Measurements from ENCODE around the gene PFKFB2.

Gene PFKFB2

DNA sequence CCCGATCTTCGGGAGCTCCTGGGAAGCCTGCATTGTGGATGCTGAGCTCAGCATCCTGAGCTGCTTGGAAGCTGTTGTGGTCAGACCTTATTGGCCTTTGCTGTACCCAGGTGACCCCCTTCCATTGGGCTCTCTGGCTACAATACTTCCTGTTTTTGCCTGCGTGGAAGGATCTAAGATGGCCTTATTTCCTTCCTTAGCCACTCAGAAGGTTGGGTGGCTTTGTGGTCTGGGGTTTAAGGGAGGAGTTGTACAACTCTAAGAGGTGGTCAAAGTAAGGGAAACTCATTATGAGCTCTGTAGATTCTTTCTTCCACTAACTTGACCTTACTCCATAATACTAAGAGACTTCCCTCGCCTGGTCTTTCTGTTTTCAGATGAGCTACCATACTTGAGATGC lies 17.7 kb downstream of the PFKFB2 start:
- Histone ChIP-seq H3K9ac (ENCODE audit: low read length) (no peak overlapping the region), H3F3A (ENCODE audit: insufficient read depth, low read length) (no peaks in the 10 kb centered on the region), H2AFZ (ENCODE audit: low read length) (no peak overlapping the region), H3K4me1 (ENCODE audit: low read length) (peaks cover 3% of the 10 kb centered on the region; the same call in 1 of the 2 replicates), H3K27me3 (replicated peaks; ENCODE audit: insufficient read depth, low read length) (no peaks in the 10 kb centered on the region), H3K4me2 (ENCODE audit: low read depth, low read length) (no peak overlapping the region), H3K4me3 (ENCODE audit: low read length) (no peak overlapping the region), H3K27ac (ENCODE audit: low read length) (no peak overlapping the region), H3K9me2 (replicated peaks; ENCODE audit: insufficient read depth, low read length) (no peaks in the 10 kb centered on the region), H3K36me3 (replicated peaks; ENCODE audit: insufficient read depth, low read length) (no peaks in the 10 kb centered on the region), H3K79me2 (ENCODE audit: low read length) (no peaks in the 10 kb centered on the region), H4K20me1 (ENCODE audit: insufficient read depth, low read length) (no peaks in the 10 kb centered on the region), H3K9me3 (replicated peaks; ENCODE audit: insufficient read depth, low read length) (no peaks in the 10 kb centered on the region)
- no peak for DNase-seq
- TF ChIP-seq EZH2phosphoT487 (IDR thresholded peaks at IDR 0.05; ENCODE audit: low read length) (no peak), EZH2 (optimal IDR thresholded peaks at IDR 0.05; ENCODE audit: low read depth, low read length) (no peak), CTCF (IDR thresholded peaks at IDR 0.05; ENCODE audit: low read length) (no peak)

DNA sequence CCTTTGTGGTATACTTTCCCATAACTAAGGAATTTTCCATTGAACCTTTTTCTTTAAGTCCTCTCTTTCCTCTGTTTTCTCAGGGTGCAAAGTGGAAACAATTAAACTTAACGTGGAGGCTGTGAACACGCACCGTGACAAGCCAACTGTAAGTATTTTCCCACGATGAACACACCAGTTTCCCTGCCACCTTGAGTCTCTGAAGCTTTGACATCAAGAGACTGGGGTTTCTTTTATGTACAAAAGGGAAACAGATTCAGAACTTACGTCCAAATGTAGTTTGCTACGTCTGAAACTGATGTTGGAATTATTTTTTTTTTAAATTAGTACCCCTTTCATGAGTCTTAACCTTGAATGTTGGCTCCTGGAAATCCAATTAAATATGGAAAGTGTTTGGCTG lies 18.4 kb downstream of the PFKFB2 start:
- no peak overlapping the region for H2AFZ ChIP-seq (ENCODE audit: low read length)
- H4K20me1 ChIP-seq (ENCODE audit: insufficient read depth, low read length), result no peaks in the 10 kb centered on the region
- H3K27me3 ChIP-seq (replicated peaks; ENCODE audit: insufficient read depth, low read length), result no peaks in the 10 kb centered on the region
- DNase-seq, result no peak
- no peak overlapping the region for H3K27ac ChIP-seq (ENCODE audit: low read length)
- no peaks in the 10 kb centered on the region for H3K79me2 ChIP-seq (ENCODE audit: low read length)
- H3K4me3 ChIP-seq (ENCODE audit: low read length), result no peak overlapping the region
- H3K9me2 ChIP-seq (replicated peaks; ENCODE audit: insufficient read depth, low read length), result no peaks in the 10 kb centered on the region
- H3K9ac ChIP-seq (ENCODE audit: low read length), result no peak overlapping the region
- H3K4me2 ChIP-seq (ENCODE audit: low read depth, low read length), result no peak overlapping the region
- TF ChIP-seq EZH2phosphoT487 (IDR thresholded peaks at IDR 0.05; ENCODE audit: low read length) (no peak), CTCF (IDR thresholded peaks at IDR 0.05; ENCODE audit: low read length) (no peak), EZH2 (optimal IDR thresholded peaks at IDR 0.05; ENCODE audit: low read depth, low read length) (no peak)
- no peaks in the 10 kb centered on the region for H3K9me3 ChIP-seq (replicated peaks; ENCODE audit: insufficient read depth, low read length)
- no peaks in the 10 kb centered on the region for H3K36me3 ChIP-seq (replicated peaks; ENCODE audit: insufficient read depth, low read length)
- H3K4me1 ChIP-seq (ENCODE audit: low read length), result peaks cover 3% of the 10 kb centered on the region; the same call in 1 of the 2 replicates
- no peaks in the 10 kb centered on the region for H3F3A ChIP-seq (ENCODE audit: insufficient read depth, low read length)

DNA sequence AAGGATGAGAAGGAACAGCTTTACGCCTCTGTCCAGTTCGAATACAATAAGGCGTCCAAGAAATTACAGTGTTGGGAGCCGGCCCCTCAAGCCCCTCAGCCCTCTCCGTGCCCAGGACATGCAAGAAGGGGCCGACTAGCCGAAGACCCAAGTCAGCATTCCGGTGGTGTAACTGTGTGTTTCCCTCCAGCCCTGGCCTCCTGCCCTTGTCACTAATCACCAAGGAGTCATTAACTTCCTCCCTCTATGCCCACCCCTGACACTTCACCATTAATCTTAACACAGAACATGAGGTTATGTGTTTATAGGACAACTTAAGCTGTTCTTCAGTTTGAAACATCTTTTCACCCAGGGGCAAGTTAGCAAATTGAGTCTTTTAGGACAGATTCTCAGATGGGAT lies 19.2 kb downstream of the PFKFB2 start:
- Histone ChIP-seq H3K27me3 (replicated peaks; ENCODE audit: insufficient read depth, low read length) (no peaks in the 10 kb centered on the region), H2AFZ (ENCODE audit: low read length) (no peak overlapping the region), H3K9me3 (replicated peaks; ENCODE audit: insufficient read depth, low read length) (no peaks in the 10 kb centered on the region), H3K36me3 (replicated peaks; ENCODE audit: insufficient read depth, low read length) (no peaks in the 10 kb centered on the region), H3K79me2 (ENCODE audit: low read length) (no peaks in the 10 kb centered on the region), H4K20me1 (ENCODE audit: insufficient read depth, low read length) (no peaks in the 10 kb centered on the region), H3K4me2 (ENCODE audit: low read depth, low read length) (no peak overlapping the region), H3K4me1 (ENCODE audit: low read length) (peaks cover 3% of the 10 kb centered on the region; the same call in 1 of the 2 replicates), H3K4me3 (ENCODE audit: low read length) (no peak overlapping the region), H3K9ac (ENCODE audit: low read length) (no peak overlapping the region), H3F3A (ENCODE audit: insufficient read depth, low read length) (no peaks in the 10 kb centered on the region), H3K27ac (ENCODE audit: low read length) (no peak overlapping the region), H3K9me2 (replicated peaks; ENCODE audit: insufficient read depth, low read length) (no peaks in the 10 kb centered on the region)
- TF ChIP-seq EZH2phosphoT487 (IDR thresholded peaks at IDR 0.05; ENCODE audit: low read length) (no peak), EZH2 (optimal IDR thresholded peaks at IDR 0.05; ENCODE audit: low read depth, low read length) (no peak), CTCF (IDR thresholded peaks at IDR 0.05; ENCODE audit: low read length) (no peak)
- no peak for DNase-seq
